ENCODE measurements around the gene CDH6. TPM values are rescaled to one million over a fixed set of nuclear protein-coding genes. Genes with fewer than 3 reads are reported as not detected.

The CDH6 gene
- total and polyA plus RNA-seq, 2 experiments from 2014 or later, result 0.60 to 1.1 TPM

GRCh38 chr5:31214229-31214628 lies 20.7 kb downstream of the CDH6 start (continued):
- TF ChIP-seq CTCF (conservative IDR thresholded peaks at IDR 0.05; ENCODE audit: low read depth in 2 of 2) (no peak), REST (IDR thresholded peaks at IDR 0.05; ENCODE audit: unreplicated experiment) (no peak), POLR2AphosphoS5 (IDR thresholded peaks at IDR 0.05; ENCODE audit: low read depth) (no peak), JUNB (IDR thresholded peaks at IDR 0.05; ENCODE audit: unreplicated experiment) (no peak)

GRCh38 chr5:31215236-31215635 lies 21.8 kb downstream of the CDH6 start:
- no peaks in the 10 kb centered on the region for H3K27me3 ChIP-seq (ENCODE audit: insufficient read depth)
- Mint-ChIP-seq H3K9me3 (no peaks in the 10 kb centered on the region), H3K27ac (no peak overlapping the region), H3K4me1 (peaks cover 6% of the 10 kb centered on the region; the same call in 2 of the 3 replicates), H3K36me3 (ENCODE audit: low read depth) (no peaks in the 10 kb centered on the region), H3K27me3 (ENCODE audit: insufficient read depth, low read depth, poor library complexity) (no peaks in the 10 kb centered on the region), H3K4me3 (no peak overlapping the region)
- H3K4me1 ChIP-seq (ENCODE audit: insufficient read depth), result no peaks in the 10 kb centered on the region
- H3K36me3 ChIP-seq (ENCODE audit: insufficient read depth), result no peaks in the 10 kb centered on the region
- H3K4me2 ChIP-seq, result no peak overlapping the region
- no peak overlapping the region for H3K27ac ChIP-seq (ENCODE audit: low read depth)
- H3K79me2 ChIP-seq (replicated peaks; ENCODE audit: insufficient read depth), result no peaks in the 10 kb centered on the region
- H3K9me2 ChIP-seq (ENCODE audit: insufficient read depth), result no peaks in the 10 kb centered on the region
- H3K4me3 ChIP-seq, result no peak overlapping the region
- DNase-seq (ENCODE audit: low spot score) (no peak), ATAC-seq (no peak)
- H3F3A ChIP-seq (replicated peaks; ENCODE audit: low read depth), result no peaks in the 10 kb centered on the region
- no peaks in the 10 kb centered on the region for H4K20me1 ChIP-seq (replicated peaks; ENCODE audit: insufficient read depth)
- H2AFZ ChIP-seq, result no peak overlapping the region
- TF ChIP-seq ZNF114 (CRISPR knock-in tag; IDR thresholded peaks at IDR 0.05) (no peak), ZNF331 (CRISPR knock-in tag; IDR thresholded peaks at IDR 0.05; ENCODE audit: low read depth) (no peak), EZH2 (IDR thresholded peaks at IDR 0.05; ENCODE audit: low read depth, unreplicated experiment) (no peak), CTCF (conservative IDR thresholded peaks at IDR 0.05; ENCODE audit: low read depth in 2 of 2) (no peak), ETS1 (IDR thresholded peaks at IDR 0.05) (no peak), STAT1 (IDR thresholded peaks at IDR 0.05; ENCODE audit: unreplicated experiment) (no peak)
- TF ChIP-seq, protein P1, sequence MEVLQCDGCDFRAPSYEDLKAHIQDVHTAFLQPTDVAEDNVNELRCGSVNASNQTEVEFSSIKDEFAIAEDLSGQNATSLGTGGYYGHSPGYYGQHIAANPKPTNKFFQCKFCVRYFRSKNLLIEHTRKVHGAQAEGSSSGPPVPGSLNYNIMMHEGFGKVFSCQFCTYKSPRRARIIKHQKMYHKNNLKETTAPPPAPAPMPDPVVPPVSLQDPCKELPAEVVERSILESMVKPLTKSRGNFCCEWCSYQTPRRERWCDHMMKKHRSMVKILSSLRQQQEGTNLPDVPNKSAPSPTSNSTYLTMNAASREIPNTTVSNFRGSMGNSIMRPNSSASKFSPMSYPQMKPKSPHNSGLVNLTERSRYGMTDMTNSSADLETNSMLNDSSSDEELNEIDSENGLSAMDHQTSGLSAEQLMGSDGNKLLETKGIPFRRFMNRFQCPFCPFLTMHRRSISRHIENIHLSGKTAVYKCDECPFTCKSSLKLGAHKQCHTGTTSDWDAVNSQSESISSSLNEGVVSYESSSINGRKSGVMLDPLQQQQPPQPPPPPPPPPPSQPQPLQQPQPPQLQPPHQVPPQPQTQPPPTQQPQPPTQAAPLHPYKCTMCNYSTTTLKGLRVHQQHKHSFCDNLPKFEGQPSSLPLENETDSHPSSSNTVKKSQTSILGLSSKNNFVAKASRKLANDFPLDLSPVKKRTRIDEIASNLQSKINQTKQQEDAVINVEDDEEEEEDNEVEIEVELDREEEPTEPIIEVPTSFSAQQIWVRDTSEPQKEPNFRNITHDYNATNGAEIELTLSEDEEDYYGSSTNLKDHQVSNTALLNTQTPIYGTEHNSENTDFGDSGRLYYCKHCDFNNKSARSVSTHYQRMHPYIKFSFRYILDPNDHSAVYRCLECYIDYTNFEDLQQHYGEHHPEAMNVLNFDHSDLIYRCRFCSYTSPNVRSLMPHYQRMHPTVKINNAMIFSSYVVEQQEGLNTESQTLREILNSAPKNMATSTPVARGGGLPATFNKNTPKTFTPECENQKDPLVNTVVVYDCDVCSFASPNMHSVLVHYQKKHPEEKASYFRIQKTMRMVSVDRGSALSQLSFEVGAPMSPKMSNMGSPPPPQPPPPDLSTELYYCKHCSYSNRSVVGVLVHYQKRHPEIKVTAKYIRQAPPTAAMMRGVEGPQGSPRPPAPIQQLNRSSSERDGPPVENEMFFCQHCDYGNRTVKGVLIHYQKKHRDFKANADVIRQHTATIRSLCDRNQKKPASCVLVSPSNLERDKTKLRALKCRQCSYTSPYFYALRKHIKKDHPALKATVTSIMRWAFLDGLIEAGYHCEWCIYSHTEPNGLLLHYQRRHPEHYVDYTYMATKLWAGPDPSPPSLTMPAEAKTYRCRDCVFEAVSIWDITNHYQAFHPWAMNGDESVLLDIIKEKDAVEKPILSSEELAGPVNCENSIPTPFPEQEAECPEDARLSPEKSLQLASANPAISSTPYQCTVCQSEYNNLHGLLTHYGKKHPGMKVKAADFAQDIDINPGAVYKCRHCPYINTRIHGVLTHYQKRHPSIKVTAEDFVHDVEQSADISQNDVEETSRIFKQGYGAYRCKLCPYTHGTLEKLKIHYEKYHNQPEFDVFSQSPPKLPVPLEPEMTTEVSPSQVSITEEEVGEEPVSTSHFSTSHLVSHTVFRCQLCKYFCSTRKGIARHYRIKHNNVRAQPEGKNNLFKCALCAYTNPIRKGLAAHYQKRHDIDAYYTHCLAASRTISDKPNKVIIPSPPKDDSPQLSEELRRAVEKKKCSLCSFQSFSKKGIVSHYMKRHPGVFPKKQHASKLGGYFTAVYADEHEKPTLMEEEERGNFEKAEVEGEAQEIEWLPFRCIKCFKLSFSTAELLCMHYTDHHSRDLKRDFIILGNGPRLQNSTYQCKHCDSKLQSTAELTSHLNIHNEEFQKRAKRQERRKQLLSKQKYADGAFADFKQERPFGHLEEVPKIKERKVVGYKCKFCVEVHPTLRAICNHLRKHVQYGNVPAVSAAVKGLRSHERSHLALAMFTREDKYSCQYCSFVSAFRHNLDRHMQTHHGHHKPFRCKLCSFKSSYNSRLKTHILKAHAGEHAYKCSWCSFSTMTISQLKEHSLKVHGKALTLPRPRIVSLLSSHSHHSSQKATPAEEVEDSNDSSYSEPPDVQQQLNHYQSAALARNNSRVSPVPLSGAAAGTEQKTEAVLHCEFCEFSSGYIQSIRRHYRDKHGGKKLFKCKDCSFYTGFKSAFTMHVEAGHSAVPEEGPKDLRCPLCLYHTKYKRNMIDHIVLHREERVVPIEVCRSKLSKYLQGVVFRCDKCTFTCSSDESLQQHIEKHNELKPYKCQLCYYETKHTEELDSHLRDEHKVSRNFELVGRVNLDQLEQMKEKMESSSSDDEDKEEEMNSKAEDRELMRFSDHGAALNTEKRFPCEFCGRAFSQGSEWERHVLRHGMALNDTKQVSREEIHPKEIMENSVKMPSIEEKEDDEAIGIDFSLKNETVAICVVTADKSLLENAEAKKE (CRISPR knock-in tag; IDR thresholded peaks at IDR 0.05), result no peak
